HepG2 (cell line): Measurements from ENCODE around the gene GP2. TPM values are rescaled to one million over a fixed set of nuclear protein-coding genes. Genes with fewer than 3 reads are reported as not detected.

ENCODE experiments used
- ASH2L ChIP-seq: fragments of 300-600, 200-600 bp; sonication (generic); IDR thresholded peaks from 2 replicates; pipeline ENCODE4 v1.7.0; 2017; ENCODE audit warnings: low read depth, mild to moderate bottlenecking, moderate library complexity, mixed read lengths, low read length; ENCODE audit not compliant: insufficient read length
- ATF7-NPFF ChIP-seq: sonication (generic); formaldehyde crosslinking; IDR thresholded peaks from 2 replicates; pipeline ENCODE4 v1.8.1; 2023; ENCODE audit warnings: mild to moderate bottlenecking, low read depth, missing genetic modification reagents, moderate library complexity
- HNF4G ChIP-seq, 2 experiments: sonication (generic) in 1 of 2; formaldehyde crosslinking in 1 of 2; IDR thresholded peaks; 2 replicates each; pipeline versions ENCODE4 v1.4.0 to v1.6.1; 2011 to 2020; ENCODE audit warnings: borderline replicate concordance in 2 of 2, low read depth in 2 of 2, mild to moderate bottlenecking in 2 of 2, low read length in 1 of 2, missing genetic modification reagents in 1 of 2, moderate library complexity in 1 of 2
- HOXD1 ChIP-seq: sonication (generic); formaldehyde crosslinking; IDR thresholded peaks from 2 replicates; pipeline ENCODE4 v1.5.0; 2020; ENCODE audit warnings: missing genetic modification reagents
- IRF9 ChIP-seq: sonication (generic); formaldehyde crosslinking; IDR thresholded peaks from 2 replicates; pipeline ENCODE4 v1.8.0; 2022; ENCODE audit warnings: missing genetic modification reagents, mild to moderate bottlenecking, borderline replicate concordance
- KMT2B ChIP-seq: IDR thresholded peaks from 2 replicates; pipeline ENCODE4 v1.6.1; 2016; ENCODE audit warnings: missing genetic modification reagents, missing compliant biosample characterization
- LCORL ChIP-seq, 2 experiments: fragments of 450-650 bp in 1 of 2; sonication (generic) in 1 of 2; formaldehyde crosslinking in 1 of 2; IDR thresholded peaks; 2 replicates each; pipeline versions ENCODE4 v1.5.0 to v1.6.1; 2017 to 2020; ENCODE audit warnings: antibody characterized with exemption in 1 of 2, missing genetic modification reagents in 1 of 2
- MXD1 ChIP-seq: sonication (generic); formaldehyde crosslinking; IDR thresholded peaks from 2 replicates; pipeline ENCODE4 v1.4.0; 2020; ENCODE audit warnings: mild to moderate bottlenecking, missing genetic modification reagents
- NCOA1 ChIP-seq: sonication (generic); formaldehyde crosslinking; IDR thresholded peaks from 2 replicates; pipeline ENCODE4 v1.9.0; 2021; ENCODE audit warnings: missing genetic modification reagents
- PAF1 ChIP-seq: IDR thresholded peaks from 2 replicates; pipeline ENCODE4 v1.6.1; 2016; ENCODE audit warnings: missing genetic modification reagents, missing compliant biosample characterization
- RXRB ChIP-seq: IDR thresholded peaks from 2 replicates; pipeline ENCODE4 v1.6.1; 2016; ENCODE audit warnings: borderline replicate concordance, missing genetic modification reagents, missing compliant biosample characterization
- SP5 ChIP-seq: IDR thresholded peaks from 2 replicates; pipeline ENCODE4 v1.6.1; 2016; ENCODE audit warnings: low read depth, borderline replicate concordance
- TAF15 ChIP-seq: fragments of 200-400 bp; formaldehyde crosslinking; IDR thresholded peaks from one replicate; pipeline ENCODE4 v1.6.1; 2018; ENCODE audit warnings: mild to moderate bottlenecking, low read depth, low read length; ENCODE audit not compliant: poor library complexity, severe bottlenecking
- TFAP4 ChIP-seq: sonication (generic); IDR thresholded peaks from 2 replicates; pipeline ENCODE4 v1.6.1; 2016; ENCODE audit warnings: low read depth, borderline replicate concordance
- ZFP1 ChIP-seq: IDR thresholded peaks from 2 replicates; pipeline ENCODE4 v1.6.1; 2016
- ZNF331 ChIP-seq: sonication (generic); formaldehyde crosslinking; IDR thresholded peaks from 2 replicates; pipeline ENCODE4 v1.4.0; 2020; ENCODE audit warnings: missing genetic modification reagents
- ZNF574 ChIP-seq: sonication (generic); formaldehyde crosslinking; IDR thresholded peaks from 2 replicates; pipeline ENCODE4 v1.4.0; 2020; ENCODE audit warnings: missing genetic modification reagents
- ZNF670 ChIP-seq: sonication (generic); formaldehyde crosslinking; IDR thresholded peaks from 2 replicates; pipeline ENCODE4 v1.8.0; 2022; ENCODE audit warnings: mild to moderate bottlenecking, missing genetic modification reagents, borderline replicate concordance
- ZNF7 ChIP-seq: IDR thresholded peaks from 2 replicates; pipeline ENCODE4 v1.6.1; 2016; ENCODE audit warnings: missing biosample characterization, missing genetic modification reagents
- ZNF75D ChIP-seq: sonication (generic); formaldehyde crosslinking; IDR thresholded peaks from 2 replicates; pipeline ENCODE4 v1.8.1; 2023; ENCODE audit warnings: missing genetic modification reagents, mild to moderate bottlenecking, borderline replicate concordance
- polyA plus RNA-seq, 8 experiments: library from polyadenylated mRNA; depleted of rRNA in 3 of 8; stranded (reverse) in 7 of 8; unstranded in 1 of 8; fragments of >200 nt; fragmentation: Illumina TruSeq in 4 of 8; extraction: Trizol in 4 of 8; gene quantifications; 2 replicates each; pipeline versions ENCODE4 v1.2.1 to v1.2.3, GENCODE V29; 2011 to 2016; ENCODE audit warnings: low read depth in 4 of 8, missing spikeins in 1 of 8, mixed read lengths in 1 of 8; ENCODE audit not compliant: insufficient read depth in 1 of 8
- total RNA-seq, 5 experiments: library from RNA; depleted of rRNA; stranded (reverse); fragments of >200 nt; fragmentation: Illumina TruSeq; extraction: Trizol; gene quantifications; 2 replicates each; pipeline ENCODE4 v1.2.3, GENCODE V29; 2016; ENCODE audit warnings: low read depth in 1 of 5
- TF ChIP-seq, protein P1 (sequence below): sonication (generic); formaldehyde crosslinking; IDR thresholded peaks from 2 replicates; pipeline ENCODE4 v1.5.0; 2020; ENCODE audit warnings: mild to moderate bottlenecking, missing genetic modification reagents
- TF ChIP-seq, protein P2 (sequence below): sonication (generic); formaldehyde crosslinking; IDR thresholded peaks from 2 replicates; pipeline ENCODE4 v1.8.0; 2022; ENCODE audit warnings: mild to moderate bottlenecking, missing genetic modification reagents, moderate library complexity

The GP2 gene
- total and polyA plus RNA-seq, 2 of the 13 experiments (the other 11 are each of a cell fraction or from before 2014, with no cell fraction given), result 0.15 to 0.69 TPM

- no peak for TF ChIP-seq IRF9 (CRISPR knock-in tag)
- TF ChIP-seq NCOA1 (CRISPR knock-in tag), result no peak
- no peak for TF ChIP-seq MXD1 (CRISPR knock-in tag)
- no peak for TF ChIP-seq HOXD1 (CRISPR knock-in tag)
- TF ChIP-seq TAF15, result no peak
- TF ChIP-seq LCORL (IDR thresholded peaks at IDR 0.05), result no peak
- no peak for TF ChIP-seq LCORL (CRISPR knock-in tag; IDR thresholded peaks at IDR 0.05)
- no peak for TF ChIP-seq PAF1 (CRISPR knock-in tag)
- TF ChIP-seq SP5 (CRISPR knock-in tag), result no peak
- TF ChIP-seq ASH2L, result no peak
- TF ChIP-seq ZNF331 (CRISPR knock-in tag), result no peak
- no peak; the same call in 1 of the 2 replicates for TF ChIP-seq HNF4G (IDR thresholded peaks at IDR 0.05; ENCODE audit: borderline replicate concordance, low read depth, low read length)
- TF ChIP-seq HNF4G (CRISPR knock-in tag; IDR thresholded peaks at IDR 0.05; ENCODE audit: borderline replicate concordance, low read depth), result no peak
- no peak for TF ChIP-seq ZNF670 (CRISPR knock-in tag)
- no peak for TF ChIP-seq ZNF75D
- TF ChIP-seq, protein P1, sequence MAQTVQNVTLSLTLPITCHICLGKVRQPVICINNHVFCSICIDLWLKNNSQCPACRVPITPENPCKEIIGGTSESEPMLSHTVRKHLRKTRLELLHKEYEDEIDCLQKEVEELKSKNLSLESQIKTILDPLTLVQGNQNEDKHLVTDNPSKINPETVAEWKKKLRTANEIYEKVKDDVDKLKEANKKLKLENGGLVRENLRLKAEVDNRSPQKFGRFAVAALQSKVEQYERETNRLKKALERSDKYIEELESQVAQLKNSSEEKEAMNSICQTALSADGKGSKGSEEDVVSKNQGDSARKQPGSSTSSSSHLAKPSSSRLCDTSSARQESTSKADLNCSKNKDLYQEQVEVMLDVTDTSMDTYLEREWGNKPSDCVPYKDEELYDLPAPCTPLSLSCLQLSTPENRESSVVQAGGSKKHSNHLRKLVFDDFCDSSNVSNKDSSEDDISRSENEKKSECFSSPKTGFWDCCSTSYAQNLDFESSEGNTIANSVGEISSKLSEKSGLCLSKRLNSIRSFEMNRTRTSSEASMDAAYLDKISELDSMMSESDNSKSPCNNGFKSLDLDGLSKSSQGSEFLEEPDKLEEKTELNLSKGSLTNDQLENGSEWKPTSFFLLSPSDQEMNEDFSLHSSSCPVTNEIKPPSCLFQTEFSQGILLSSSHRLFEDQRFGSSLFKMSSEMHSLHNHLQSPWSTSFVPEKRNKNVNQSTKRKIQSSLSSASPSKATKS (CRISPR knock-in tag), result no peak
- TF ChIP-seq TFAP4, result no peak
- no peak for TF ChIP-seq ZNF7 (CRISPR knock-in tag)
- TF ChIP-seq, protein P2, sequence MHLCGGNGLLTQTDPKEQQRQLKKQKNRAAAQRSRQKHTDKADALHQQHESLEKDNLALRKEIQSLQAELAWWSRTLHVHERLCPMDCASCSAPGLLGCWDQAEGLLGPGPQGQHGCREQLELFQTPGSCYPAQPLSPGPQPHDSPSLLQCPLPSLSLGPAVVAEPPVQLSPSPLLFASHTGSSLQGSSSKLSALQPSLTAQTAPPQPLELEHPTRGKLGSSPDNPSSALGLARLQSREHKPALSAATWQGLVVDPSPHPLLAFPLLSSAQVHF (CRISPR knock-in tag), result peak; percentile 56; the same call in 1 of the 2 replicates
- 0 out of 2 replicates have a peak, but pooled peaks have one; percentile 34 for TF ChIP-seq ZNF574
- TF ChIP-seq ATF7-NPFF (CRISPR knock-in tag), result no peak
- no peak for TF ChIP-seq RXRB (CRISPR knock-in tag)
- no peak for TF ChIP-seq KMT2B (CRISPR knock-in tag)
- TF ChIP-seq ZFP1 (CRISPR knock-in tag), result no peak
These were observed at the start of gene GP2 (continued) for GRCh38 chr16:20327444-20328041.
